ENCODE data around the gene KLK15.
A peak's percentile ranks its signal among the peaks of the same experiment; 100 is the strongest.

KLK15 gene

GRCh38 chr19:50858886-50859285 lies 25.5 kb upstream of the KLK15 start:
- peak overlapping the region; percentile 100 for H3K27ac ChIP-seq
- TF ChIP-seq ZFX (IDR thresholded peaks at IDR 0.05; ENCODE audit: borderline replicate concordance) (no peak), CTCF (IDR thresholded peaks at IDR 0.05) (no peak; the same call in none of the 2 replicates)

- peak overlapping the region; percentile 100 for H3K27ac ChIP-seq
- TF ChIP-seq ZFX (IDR thresholded peaks at IDR 0.05; ENCODE audit: borderline replicate concordance) (no peak), CTCF (IDR thresholded peaks at IDR 0.05) (no peak)
These were observed 24.0 kb upstream of the KLK15 start for GRCh38 chr19:50857366-50857765.

GRCh38 chr19:50854636-50855410 lies 21.4 kb upstream of the KLK15 start, which contains the start of gene KLK3:
TSS of gene KLK3 (plus strand) at chr19:50854915. CDS start at chr19:50854956, 41 bp downstream.
- H3K27ac ChIP-seq, result peak within 1 kb of the TSS; percentile 100
- TF ChIP-seq CTCF (IDR thresholded peaks at IDR 0.05) (no peak), ZFX (IDR thresholded peaks at IDR 0.05; ENCODE audit: borderline replicate concordance) (no peak)

GRCh38 chr19:50851620-50852019 lies 18.2 kb upstream of the KLK15 start:
- TF ChIP-seq CTCF (IDR thresholded peaks at IDR 0.05) (no peak), ZFX (IDR thresholded peaks at IDR 0.05; ENCODE audit: borderline replicate concordance) (no peak)
- H3K27ac ChIP-seq, result peak overlapping the region; percentile 100

- peak overlapping the region; percentile 100 for H3K27ac ChIP-seq
- TF ChIP-seq CTCF (IDR thresholded peaks at IDR 0.05) (no peak), ZFX (IDR thresholded peaks at IDR 0.05; ENCODE audit: borderline replicate concordance) (no peak)
These were observed 17.4 kb upstream of the KLK15 start for GRCh38 chr19:50850738-50851137.

- TF ChIP-seq CTCF (IDR thresholded peaks at IDR 0.05) (no peak), ZFX (IDR thresholded peaks at IDR 0.05; ENCODE audit: borderline replicate concordance) (no peak)
- peak overlapping the region; percentile 100 for H3K27ac ChIP-seq
These were observed 11.0 kb upstream of the KLK15 start for GRCh38 chr19:50844296-50844935.

GRCh38 chr19:50843701-50844221 lies 10.4 kb upstream of the KLK15 start:
- H3K27ac ChIP-seq, result peak overlapping the region; percentile 100
- no peak for TF ChIP-seq CTCF (IDR thresholded peaks at IDR 0.05)
- no peak for TF ChIP-seq ZFX (IDR thresholded peaks at IDR 0.05; ENCODE audit: borderline replicate concordance)

All from 22Rv1 (cell line).